PC-9 (cell line): ENCODE data around the gene CNOT10. TPM values are rescaled to one million over a fixed set of nuclear protein-coding genes. Genes with fewer than 3 reads are reported as not detected.

Source experiments
- BruUV-seq: library from RNA; stranded (reverse); fragments of 400-500 nt; replicated peaks from 2 replicates; lab custom pipeline; 2021; lab: Mats Ljungman, UMichigan
- CTCF ChIA-PET: fragments of 300-600 bp; sonication (Branson Sonifier 250); formaldehyde crosslinking; loops from one replicate; lab custom pipeline; 2022; ENCODE audit warnings: antibody characterized with exemption; lab: Charles Lee
- POLR2A ChIA-PET: fragments of 300-600 bp; sonication (Branson Sonifier 250); formaldehyde crosslinking; loops from one replicate; lab custom pipeline; 2022; ENCODE audit warnings: antibody characterized with exemption; ENCODE audit not compliant: unreplicated experiment; lab: Charles Lee
- DNase-seq, 2 experiments: peaks; one replicate each; pipeline versions ENCODE4 v3.0.0 to v3.0.0-alpha.2; 2015 to 2022; ENCODE audit warnings: mixed read lengths in 1 of 2
- H2AFZ ChIP-seq: fragments of 200-600 bp; sonication (generic); 2 replicates; pipeline ENCODE4 v1.8.1; 2017; ENCODE audit warnings: antibody characterized with exemption
- H3F3A ChIP-seq: fragments of 200-600 bp; sonication (generic); 2 replicates; pipeline ENCODE4 v1.8.1; 2017; ENCODE audit warnings: antibody characterized with exemption, mild to moderate bottlenecking, low read depth; ENCODE audit not compliant: insufficient read depth
- H3K27ac ChIP-seq: fragments of 200-600 bp; sonication (generic); 2 replicates; pipeline ENCODE4 v1.6.1; 2016; ENCODE audit warnings: mixed run types
- H3K27me3 ChIP-seq: fragments of 200-600 bp; sonication (generic); 2 replicates; pipeline ENCODE4 v1.6.1; 2016; ENCODE audit warnings: low read depth, mixed run types; ENCODE audit not compliant: insufficient read depth
- H3K36me3 ChIP-seq: fragments of 200-600 bp; sonication (generic); 2 replicates; pipeline ENCODE4 v1.6.1; 2016; ENCODE audit warnings: low read depth, mixed run types
- H3K4me1 ChIP-seq: fragments of 200-600 bp; sonication (generic); replicated peaks from 2 replicates; pipeline ENCODE4 v1.6.1; 2016; ENCODE audit warnings: mixed run types; ENCODE audit not compliant: insufficient read depth
- H3K4me2 ChIP-seq: fragments of 200-600 bp; sonication (generic); 2 replicates; pipeline ENCODE4 v1.6.1; 2017; ENCODE audit warnings: mixed run types
- H3K4me3 ChIP-seq: fragments of 200-600 bp; sonication (generic); 2 replicates; pipeline ENCODE4 v1.6.1; 2016; ENCODE audit warnings: mixed run types
- H3K79me2 ChIP-seq: fragments of 200-600 bp; sonication (generic); 2 replicates; pipeline ENCODE4 v1.6.1; 2017; ENCODE audit warnings: low read depth, mixed run types
- H3K9me2 ChIP-seq: fragments of 200-600 bp; sonication (generic); 2 replicates; pipeline ENCODE4 v1.8.1; 2017; ENCODE audit warnings: mild to moderate bottlenecking; ENCODE audit not compliant: insufficient read depth
- H3K9me3 ChIP-seq: fragments of 200-600 bp; sonication (generic); 2 replicates; pipeline ENCODE4 v1.8.1; 2016; ENCODE audit warnings: low read depth; ENCODE audit not compliant: insufficient read depth
- H4K20me1 ChIP-seq: fragments of 200-600 bp; sonication (generic); 2 replicates; pipeline ENCODE4 v1.8.1; 2017; ENCODE audit not compliant: insufficient read depth
- CTCF ChIP-seq: fragments of 200-600 bp; sonication (generic); conservative IDR thresholded peaks from 2 replicates; pipeline ENCODE4 v1.6.1; 2017; ENCODE audit warnings: mixed run types, antibody characterized with exemption, mild to moderate bottlenecking, moderate library complexity
- EZH2 ChIP-seq: fragments of 200-600 bp; sonication (generic); IDR thresholded peaks from 2 replicates; pipeline ENCODE4 v1.8.0; 2017; ENCODE audit warnings: antibody characterized with exemption, low read depth
- intact Hi-C: fragments of 100-400 bp; cut with micrococcal nuclease; formaldehyde crosslinking; loops from one replicate; pipeline ENCODE4 v1.10.0; 2022; ENCODE audit not compliant: unreplicated experiment
- total RNA-seq: library from RNA; stranded (reverse); gene quantifications from 2 replicates; pipeline ENCODE4 v1.2.3, GENCODE V29; 2021

CNOT10 gene
- total RNA-seq, 1 experiment from 2014 or later, result 43.7 TPM

- H3K4me1 ChIP-seq, result 0 out of 2 replicates have a peak, but pooled peaks cover 9% of the 10 kb centered on the region
- intact Hi-C loops, result loop anchor here (1.0 kb wide), 1 partner anchor 115 kb away; the partner anchor contains the start of gene DYNC1LI1
- no peak overlapping the region for H3K27ac ChIP-seq
- CTCF ChIA-PET, result no interaction called here
- H3K4me2 ChIP-seq, result peak overlapping the region; percentile 81
- DNase-seq, result peak in 1 of 2 experiments; percentile 1
- POLR2A ChIA-PET, result interaction anchor here (0.6 kb wide), 2 partner anchors 165 to 200 kb away, joined by 3 to 4 read pairs; no protein-coding TSS in a partner anchor
- H3K9me3 ChIP-seq, result no peaks in the 10 kb centered on the region
- no peak for TF ChIP-seq CTCF
- TF ChIP-seq EZH2, result no peak
- H3F3A ChIP-seq, result no peaks in the 10 kb centered on the region
- BruUV-seq, result TSS peak; percentile 49
- no peaks in the 10 kb centered on the region for H3K27me3 ChIP-seq
- H2AFZ ChIP-seq, result peak overlapping the region; percentile 78
- H3K9me2 ChIP-seq, result no peaks in the 10 kb centered on the region
- H4K20me1 ChIP-seq, result no peaks in the 10 kb centered on the region
- no peaks in the 10 kb centered on the region for H3K36me3 ChIP-seq
- peaks cover 32% of the 10 kb centered on the region for H3K79me2 ChIP-seq
- H3K4me3 ChIP-seq, result peak overlapping the region; percentile 67
These were observed 676 bp downstream of the CNOT10 start for GRCh38 chr3:32685543-32686185.

- ChIA-PET POLR2A (no interaction called here), CTCF (interaction anchor here (0.6 to 0.7 kb wide), 2 partner anchors 95 to 538 kb away, joined by 3 read pairs; no protein-coding TSS in a partner anchor)
- no peak for DNase-seq
- Histone ChIP-seq H3K79me2 (peaks cover 32% of the 10 kb centered on the region), H3F3A (no peaks in the 10 kb centered on the region), H3K9me3 (no peaks in the 10 kb centered on the region), H3K36me3 (no peaks in the 10 kb centered on the region), H4K20me1 (no peaks in the 10 kb centered on the region), H3K27ac (no peak overlapping the region), H2AFZ (no peak overlapping the region), H3K9me2 (no peaks in the 10 kb centered on the region), H3K4me3 (peak overlapping the region; percentile 67), H3K4me2 (peak overlapping the region; percentile 81), H3K27me3 (no peaks in the 10 kb centered on the region), H3K4me1 (0 out of 2 replicates have a peak, but pooled peaks cover 9% of the 10 kb centered on the region)
- intact Hi-C loops, result no loop called here
- no peak for TF ChIP-seq CTCF
- BruUV-seq, result no TSS peak
These were observed 1.7 kb downstream of the CNOT10 start for GRCh38 chr3:32686713-32687112.

- Histone ChIP-seq H2AFZ (no peak overlapping the region), H3K9me2 (no peaks in the 10 kb centered on the region), H3K4me1 (0 out of 2 replicates have a peak, but pooled peaks cover 2% of the 10 kb centered on the region), H3K9me3 (no peaks in the 10 kb centered on the region), H3K4me2 (no peak overlapping the region), H3K36me3 (no peaks in the 10 kb centered on the region), H4K20me1 (no peaks in the 10 kb centered on the region), H3K4me3 (no peak overlapping the region), H3K79me2 (peaks cover 15% of the 10 kb centered on the region), H3F3A (no peaks in the 10 kb centered on the region), H3K27me3 (no peaks in the 10 kb centered on the region), H3K27ac (no peak overlapping the region)
- no TSS peak for BruUV-seq
- DNase-seq, result no peak
- CTCF ChIA-PET, result no interaction called here
- intact Hi-C loops, result no loop called here
- TF ChIP-seq EZH2, result no peak
- no peak for TF ChIP-seq CTCF
- POLR2A ChIA-PET, result no interaction called here
These were observed 6.9 kb downstream of the CNOT10 start for GRCh38 chr3:32691847-32692246.
